NCI-H774 (cell line): ENCODE results near the gene SERINC2.
A peak's percentile ranks its signal among the peaks of the same experiment; 100 is the strongest.
"Not testable (repeated sequence)": the region's sequence is repeated elsewhere in the genome, so short reads cannot be mapped to it uniquely, and the experiment has no call there.

Experiments
- DNase-seq: peaks from one replicate; lab custom pipeline; 2025; lab: John Stamatoyannopoulos, UW

SERINC2 gene

DNA sequence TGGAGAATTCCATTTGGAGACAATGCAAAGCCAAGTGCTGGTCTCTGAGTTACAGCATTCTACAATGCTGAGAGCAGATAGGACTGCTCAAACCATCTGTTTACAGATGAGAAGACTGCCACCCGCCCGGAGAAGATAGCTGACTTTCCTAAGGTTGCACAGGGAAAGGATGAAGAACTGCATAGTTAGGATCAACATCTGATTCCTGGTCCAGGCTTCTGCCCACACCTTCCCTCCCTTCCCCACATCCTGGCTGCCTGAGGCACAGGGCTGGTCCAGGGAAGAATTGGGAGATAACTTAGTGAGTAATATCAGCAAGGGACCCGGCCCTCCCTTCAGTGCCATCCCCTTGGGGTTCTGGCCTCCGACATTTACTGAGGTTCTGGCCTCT, 2.0 kb downstream of the SERINC2 start:
- DNase-seq: no peak

DNA sequence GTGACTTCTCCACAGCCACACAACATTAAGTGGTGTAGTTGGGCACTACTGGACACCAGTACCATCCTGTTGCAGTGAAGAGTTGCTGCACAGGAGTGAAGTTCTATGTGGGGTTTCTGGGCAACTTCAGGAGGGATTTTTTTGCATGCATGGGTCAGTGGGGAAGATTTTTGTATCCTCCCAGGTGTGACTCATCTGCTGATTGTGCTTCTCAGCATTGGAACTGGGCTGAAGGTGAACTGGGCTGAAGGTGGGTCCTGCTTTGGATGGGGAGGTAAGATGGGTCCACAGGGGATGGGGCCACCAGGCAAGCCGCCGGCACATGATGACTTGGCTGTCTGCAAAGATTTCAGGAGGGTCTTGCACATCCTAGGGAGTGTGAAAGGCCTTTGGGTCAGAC, 2.6 kb downstream of the SERINC2 start:
- DNase-seq: no peak

GRCh38 chr1:31416101-31416736, 3.2 kb downstream of the SERINC2 start:
- no peak for DNase-seq

GRCh38 chr1:31417148-31417547, 4.1 kb downstream of the SERINC2 start:
- DNase-seq: no peak

- no peak for DNase-seq
Measured at GRCh38 chr1:31418626-31419323, 5.8 kb downstream of the SERINC2 start.

DNA sequence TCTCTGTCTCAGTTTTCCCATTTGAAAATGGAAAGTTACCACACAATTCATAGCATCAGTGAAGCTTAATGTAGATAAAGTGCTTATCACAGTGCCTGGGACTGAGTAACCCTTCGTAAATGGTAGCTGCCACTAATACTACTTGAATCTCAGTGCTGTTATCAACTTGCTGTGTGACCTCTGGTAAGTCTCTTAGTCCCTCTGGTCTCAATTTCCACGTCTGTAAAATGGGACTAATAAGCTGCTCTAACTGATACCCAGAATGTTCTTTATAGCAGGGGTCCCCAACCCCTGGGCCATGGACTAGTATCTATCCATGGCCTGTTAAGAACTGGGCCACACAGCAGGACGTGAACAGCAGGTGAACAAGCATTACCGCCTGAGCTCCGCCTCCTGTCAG, 7.7 kb downstream of the SERINC2 start:
- no peak for DNase-seq

- DNase-seq: no peak
Measured at GRCh38 chr1:31421371-31422040, 8.5 kb downstream of the SERINC2 start.

DNA sequence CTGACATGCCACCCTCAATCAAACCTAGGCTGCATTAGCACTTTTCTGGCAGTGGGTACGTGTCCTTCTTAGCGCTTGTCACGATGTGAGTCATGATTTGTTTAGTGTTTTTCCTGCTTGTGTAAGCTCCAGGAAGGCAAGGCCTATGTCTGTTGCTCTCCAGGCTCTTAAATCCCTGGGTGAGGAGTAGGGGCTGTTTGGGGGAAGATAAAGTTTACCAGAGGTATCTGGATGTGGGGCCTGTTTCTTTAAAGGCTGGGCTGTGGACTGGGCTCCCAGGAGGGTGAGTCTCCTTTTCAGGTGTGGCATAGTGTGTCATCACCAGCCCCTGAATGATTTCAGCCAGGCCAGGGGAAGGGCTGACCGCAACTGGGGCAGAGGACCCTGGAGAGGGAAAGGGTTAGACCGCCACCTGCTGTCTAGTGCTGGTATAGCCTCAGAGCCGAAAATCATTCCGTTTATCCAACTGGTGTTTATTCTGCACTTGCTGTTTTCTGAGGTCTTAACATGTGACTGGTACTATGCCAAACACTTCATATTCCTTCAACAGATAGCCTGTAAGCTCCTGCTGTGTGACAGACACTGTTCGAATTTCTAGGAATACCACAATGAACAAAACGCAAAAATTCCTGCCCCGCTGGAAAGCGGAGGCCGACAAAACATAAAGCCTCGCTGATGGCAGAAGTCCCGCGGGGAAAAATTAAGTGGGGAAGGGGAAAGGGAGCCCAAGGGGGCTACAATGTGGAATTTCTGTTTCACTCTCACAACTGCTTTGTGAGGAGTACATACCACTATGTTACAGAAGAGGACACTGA, 9.7 kb downstream of the SERINC2 start:
- peak; percentile 92 for DNase-seq

- no peak for DNase-seq
Measured at GRCh38 chr1:31423418-31423947, 10.5 kb downstream of the SERINC2 start.

DNA sequence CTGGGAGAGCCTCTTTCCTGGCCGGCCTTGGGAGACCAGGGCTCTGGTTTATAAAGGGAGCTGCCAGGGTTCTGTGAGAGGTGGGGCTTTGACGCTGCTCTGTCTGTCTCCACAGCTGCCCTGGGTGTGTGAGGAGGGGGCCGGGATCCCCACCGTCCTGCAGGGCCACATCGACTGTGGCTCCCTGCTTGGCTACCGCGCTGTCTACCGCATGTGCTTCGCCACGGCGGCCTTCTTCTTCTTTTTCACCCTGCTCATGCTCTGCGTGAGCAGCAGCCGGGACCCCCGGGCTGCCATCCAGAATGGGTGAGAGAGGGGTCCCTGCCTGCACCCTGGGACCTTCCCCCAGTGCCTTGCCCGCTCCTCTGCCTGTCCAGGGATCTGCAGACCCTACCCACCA, 11.6 kb downstream of the SERINC2 start:
- no peak for DNase-seq

- no peak for DNase-seq
Measured at GRCh38 chr1:31425301-31426081, 12.5 kb downstream of the SERINC2 start.

GRCh38 chr1:31426249-31426922, 13.4 kb downstream of the SERINC2 start:
- DNase-seq: no peak

DNA sequence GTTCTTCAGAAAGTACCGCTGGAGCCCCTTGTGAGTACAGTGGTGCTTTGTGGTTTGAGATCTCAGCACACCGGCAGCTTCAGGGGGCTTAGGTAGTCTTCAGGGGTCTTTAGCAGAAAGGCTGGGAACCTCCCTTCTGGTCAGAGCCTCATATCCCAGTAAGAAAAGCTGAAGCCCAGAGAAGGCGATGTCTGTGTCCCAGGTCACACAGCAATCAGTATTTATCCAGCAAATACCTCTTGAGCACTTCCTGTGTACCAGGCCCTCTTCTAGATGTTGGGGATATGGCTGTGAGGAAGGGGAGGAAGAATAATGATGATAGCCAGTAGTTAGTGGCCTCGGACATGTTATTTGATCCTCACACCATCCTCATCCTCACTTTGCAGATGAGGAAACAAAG, 14.3 kb downstream of the SERINC2 start:
- no peak for DNase-seq

DNA sequence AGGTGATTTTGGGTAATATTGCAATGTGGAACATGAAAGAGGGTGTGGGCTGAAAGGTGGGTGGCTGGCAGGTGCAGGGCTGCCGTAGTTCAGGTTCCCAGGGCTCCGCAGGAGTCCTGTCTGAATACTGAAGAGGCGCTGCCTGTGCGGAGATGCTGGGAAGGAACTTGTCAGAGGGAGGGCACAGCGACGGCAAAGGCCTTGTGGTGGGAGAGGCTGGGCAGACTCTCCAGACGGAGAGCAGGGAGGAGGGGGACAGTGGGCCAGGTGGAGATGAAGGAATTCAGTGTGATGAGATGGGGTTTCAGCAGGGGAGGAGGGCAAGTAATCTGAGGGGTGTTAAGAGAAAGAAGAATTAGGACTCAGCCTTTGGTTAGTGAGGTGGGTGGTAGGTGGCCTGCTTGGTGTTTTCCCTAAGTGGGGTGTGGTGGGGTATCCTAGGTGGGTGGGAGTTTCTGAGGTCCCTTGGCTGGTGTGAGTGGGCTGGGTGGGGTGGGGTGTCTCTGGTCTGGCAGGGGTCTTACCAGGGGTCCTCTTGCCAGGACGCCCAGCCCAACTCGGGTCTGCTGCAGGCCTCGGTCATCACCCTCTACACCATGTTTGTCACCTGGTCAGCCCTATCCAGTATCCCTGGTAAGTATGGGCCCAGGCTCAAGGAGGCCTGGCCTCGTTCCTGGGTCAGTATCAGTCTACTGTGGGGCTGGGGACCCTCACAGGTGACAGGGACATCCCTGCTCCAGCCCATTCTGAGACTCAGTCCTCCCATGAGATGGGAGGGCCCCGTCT, 15.6 kb downstream of the SERINC2 start:
- no peak for DNase-seq

GRCh38 chr1:31429583-31429982, 16.6 kb downstream of the SERINC2 start:
- no peak for DNase-seq

- DNase-seq: not testable (repeated sequence)
Measured at GRCh38 chr1:31431351-31432257, 18.6 kb downstream of the SERINC2 start.

DNA sequence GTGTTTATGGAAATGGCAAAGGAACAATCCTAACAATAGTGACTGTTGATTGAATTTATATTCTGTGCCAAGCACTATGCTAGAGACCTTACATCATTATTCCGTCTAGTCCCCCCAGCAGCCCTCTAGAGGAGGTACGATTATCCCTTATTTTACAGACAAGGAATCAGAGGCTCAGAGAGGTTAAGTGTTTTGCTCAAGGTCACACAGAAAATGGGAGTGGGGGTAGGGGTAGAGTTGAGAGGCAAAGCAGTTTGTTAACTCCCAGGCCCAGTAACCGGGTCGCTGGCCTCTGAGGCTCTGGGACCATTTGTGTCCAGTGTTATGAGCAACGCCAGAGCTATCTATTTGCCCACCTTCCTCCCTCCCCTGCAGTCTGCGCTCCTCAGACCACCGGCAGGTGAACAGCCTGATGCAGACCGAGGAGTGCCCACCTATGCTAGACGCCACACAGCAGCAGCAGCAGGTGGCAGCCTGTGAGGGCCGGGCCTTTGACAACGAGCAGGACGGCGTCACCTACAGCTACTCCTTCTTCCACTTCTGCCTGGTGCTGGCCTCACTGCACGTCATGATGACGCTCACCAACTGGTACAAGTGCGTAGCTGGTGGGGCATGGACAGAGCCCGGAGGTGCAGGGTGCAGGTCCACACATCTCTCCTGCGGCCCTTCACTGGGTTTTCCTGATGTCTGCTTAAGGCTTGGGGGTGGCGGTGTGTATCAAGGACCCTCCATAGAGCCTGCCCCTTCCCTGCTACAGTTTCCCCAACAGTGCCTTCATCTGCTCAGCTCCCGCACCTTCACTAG, 19.8 kb downstream of the SERINC2 start:
- peak; percentile 61 for DNase-seq

DNA sequence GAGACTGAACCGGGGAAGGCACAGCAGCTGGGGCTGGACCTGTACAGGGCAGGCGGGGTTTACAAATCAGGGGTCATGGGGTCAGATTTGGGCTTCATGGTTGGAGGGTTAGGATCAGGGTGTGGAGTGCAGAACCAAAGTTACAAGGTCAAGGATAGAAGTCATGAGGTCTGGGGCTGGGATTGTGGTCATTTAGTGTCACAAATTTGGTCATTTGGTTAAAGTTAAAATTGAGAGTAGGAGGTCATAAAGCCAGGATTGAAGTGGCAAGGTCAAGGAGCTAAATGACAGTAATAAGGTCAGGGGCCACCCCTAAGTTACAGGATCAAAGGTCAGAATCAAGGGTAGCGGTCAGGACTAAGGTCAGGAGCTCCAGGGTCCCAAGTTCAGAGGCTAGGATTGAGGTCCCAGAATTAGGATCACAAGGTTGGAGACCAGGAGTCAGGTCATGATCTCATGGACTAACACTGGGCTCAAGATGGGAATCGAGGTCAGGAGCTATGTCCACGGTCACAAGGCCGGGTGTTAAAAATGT, 20.4 kb downstream of the SERINC2 start:
- DNase-seq: peak; percentile 61
